ENCODE results near the gene CES4A. TPM values are rescaled to one million over a fixed set of nuclear protein-coding genes. Genes with fewer than 3 reads are reported as not detected.

CES4A gene
- total RNA-seq, 1 donor from 2014 or later, result 0.22 TPM

- peaks cover 5% of the 10 kb centered on the region for H3K4me1 ChIP-seq
- H3K4me1 Mint-ChIP-seq, result peaks cover 4% of the 10 kb centered on the region
- no peaks in the 10 kb centered on the region for H3K9me3 Mint-ChIP-seq
- no peaks in the 10 kb centered on the region for H3K79me2 ChIP-seq (ENCODE audit: low read depth)
- no peak for TF ChIP-seq EZH2 (IDR thresholded peaks at IDR 0.05)
- TF ChIP-seq CTCF (IDR thresholded peaks at IDR 0.05), result no peak
- no peak for TF ChIP-seq EZH2phosphoT487 (IDR thresholded peaks at IDR 0.05)
- no peaks in the 10 kb centered on the region for H3K36me3 Mint-ChIP-seq
- H3K4me3 Mint-ChIP-seq, result no peak overlapping the region
- H3K27ac Mint-ChIP-seq, result no peak overlapping the region
- no peak overlapping the region for H3K9ac ChIP-seq
- H3K27me3 Mint-ChIP-seq (ENCODE audit: insufficient read depth, low read depth), result peaks cover 26% of the 10 kb centered on the region
- H3K4me3 ChIP-seq, result no peak overlapping the region
- no peaks in the 10 kb centered on the region for H3K36me3 ChIP-seq
- peaks cover 12% of the 10 kb centered on the region for H3F3A ChIP-seq (ENCODE audit: low read depth)
- no peak overlapping the region for H3K4me2 ChIP-seq
- H3K27ac ChIP-seq, result no peak overlapping the region
- no peaks in the 10 kb centered on the region for H3K9me3 ChIP-seq (ENCODE audit: low read depth)
- H3K27me3 ChIP-seq, result peaks cover 51% of the 10 kb centered on the region
- H4K20me1 ChIP-seq (ENCODE audit: low read depth), result no peaks in the 10 kb centered on the region
- no peak overlapping the region for H2AFZ ChIP-seq (replicated peaks)
- no peak for DNase-seq (ENCODE audit: low spot score)
These were observed 28.5 kb downstream of the CES4A start for GRCh38 chr16:67016681-67017420.

- Histone ChIP-seq H3K4me1 (peaks cover 5% of the 10 kb centered on the region), H2AFZ (replicated peaks) (no peak overlapping the region), H3K27ac (no peak overlapping the region), H3K27me3 (peaks cover 46% of the 10 kb centered on the region), H3K36me3 (no peaks in the 10 kb centered on the region), H3K79me2 (ENCODE audit: low read depth) (no peaks in the 10 kb centered on the region), H3K4me2 (no peak overlapping the region), H3K4me3 (no peak overlapping the region), H4K20me1 (ENCODE audit: low read depth) (no peaks in the 10 kb centered on the region), H3F3A (ENCODE audit: low read depth) (peaks cover 12% of the 10 kb centered on the region), H3K9me3 (ENCODE audit: low read depth) (no peaks in the 10 kb centered on the region), H3K9ac (no peak overlapping the region)
- Mint-ChIP-seq H3K9me3 (no peaks in the 10 kb centered on the region), H3K4me3 (no peak overlapping the region), H3K36me3 (no peaks in the 10 kb centered on the region), H3K27ac (no peak overlapping the region), H3K4me1 (peaks cover 4% of the 10 kb centered on the region), H3K27me3 (ENCODE audit: insufficient read depth, low read depth) (peaks cover 23% of the 10 kb centered on the region)
- no peak for DNase-seq (ENCODE audit: low spot score)
- TF ChIP-seq EZH2phosphoT487 (IDR thresholded peaks at IDR 0.05), result no peak
- no peak for TF ChIP-seq CTCF (IDR thresholded peaks at IDR 0.05)
- TF ChIP-seq EZH2 (IDR thresholded peaks at IDR 0.05), result no peak
These were observed 29.0 kb downstream of the CES4A start for GRCh38 chr16:67017421-67017750.

- no peak overlapping the region for H3K4me3 Mint-ChIP-seq
- H3K27ac Mint-ChIP-seq, result no peak overlapping the region
- no peaks in the 10 kb centered on the region for H3K9me3 Mint-ChIP-seq
- DNase-seq (ENCODE audit: low spot score), result peak; percentile 93
- no peak overlapping the region for H3K4me3 ChIP-seq
- H3K4me2 ChIP-seq, result no peak overlapping the region
- no peaks in the 10 kb centered on the region for H3K36me3 ChIP-seq
- no peaks in the 10 kb centered on the region for H3K79me2 ChIP-seq (ENCODE audit: low read depth)
- H3K9me3 ChIP-seq (ENCODE audit: low read depth), result no peaks in the 10 kb centered on the region
- H4K20me1 ChIP-seq (ENCODE audit: low read depth), result no peaks in the 10 kb centered on the region
- peaks cover 23% of the 10 kb centered on the region for H3K27me3 Mint-ChIP-seq (ENCODE audit: insufficient read depth, low read depth)
- no peak overlapping the region for H2AFZ ChIP-seq (replicated peaks)
- H3K27ac ChIP-seq, result no peak overlapping the region
- peaks cover 12% of the 10 kb centered on the region for H3F3A ChIP-seq (ENCODE audit: low read depth)
- peaks cover 40% of the 10 kb centered on the region for H3K27me3 ChIP-seq
- peaks cover 5% of the 10 kb centered on the region for H3K4me1 ChIP-seq
- H3K4me1 Mint-ChIP-seq, result peaks cover 3% of the 10 kb centered on the region
- H3K9ac ChIP-seq, result no peak overlapping the region
- no peaks in the 10 kb centered on the region for H3K36me3 Mint-ChIP-seq
- TF ChIP-seq EZH2phosphoT487 (IDR thresholded peaks at IDR 0.05), result no peak
- no peak for TF ChIP-seq EZH2 (IDR thresholded peaks at IDR 0.05)
- peak; percentile 86 for TF ChIP-seq CTCF (IDR thresholded peaks at IDR 0.05)
These were observed 29.6 kb downstream of the CES4A start for GRCh38 chr16:67017810-67018488.
